IPS DF 6.9 (cell line): ENCODE results near the gene VPS13D.
"Not testable (repeated sequence)": the region's sequence is repeated elsewhere in the genome, so short reads cannot be mapped to it uniquely, and the experiment has no call there.

Experiments used
- DNase-seq: peaks from one replicate; pipeline ENCODE4 v3.0.0-alpha.2; 2013; ENCODE audit warnings: low read depth, low spot score
- H3K27ac ChIP-seq: one replicate; pipeline ENCODE4 v1.5.1; 2013; ENCODE audit warnings: low read length, control low read depth
- H3K27me3 ChIP-seq: 2 replicates; pipeline ENCODE4 v1.6.1; 2013; ENCODE audit warnings: mild to moderate bottlenecking, low read length; ENCODE audit not compliant: control insufficient read depth, insufficient read depth
- H3K36me3 ChIP-seq: 2 replicates; pipeline ENCODE4 v1.6.1; 2013; ENCODE audit warnings: low read length; ENCODE audit not compliant: control insufficient read depth, insufficient read depth
- H3K4me1 ChIP-seq: 2 replicates; pipeline ENCODE4 v1.6.1; 2013; ENCODE audit warnings: low read length; ENCODE audit not compliant: control insufficient read depth, insufficient read depth
- H3K4me3 ChIP-seq: 2 replicates; pipeline ENCODE4 v1.5.1; 2013; ENCODE audit warnings: mild to moderate bottlenecking, low read length
- H3K9me3 ChIP-seq: 2 replicates; pipeline ENCODE4 v1.6.1; 2013; ENCODE audit warnings: low read length, inconsistent platforms; ENCODE audit not compliant: control insufficient read depth, insufficient read depth
- WGBS: extraction: QIAGEN DNeasy Blood & Tissue Kit; methylation state at CpG from one replicate; pipeline ENCODE4 v1.1.7; 2013; ENCODE audit warnings: mixed read lengths, missing lambda C conversion rate; ENCODE audit not compliant: insufficient read length, insufficient coverage; 5-methylcytosine and 5-hydroxymethylcytosine counted together

Gene VPS13D

GRCh38 chr1:12530462-12531178, 300.8 kb downstream of the VPS13D start:
- Histone ChIP-seq H3K9me3 (no peaks in the 10 kb centered on the region), H3K27me3 (no peaks in the 10 kb centered on the region), H3K36me3 (no peaks in the 10 kb centered on the region), H3K4me1 (peaks cover 1% of the 10 kb centered on the region; the same call in 1 of the 2 replicates), H3K4me3 (no peak overlapping the region), H3K27ac (no peak overlapping the region)
- no CpG with 5 or more reads among the region's 11 CpGs for WGBS
- no peak for DNase-seq

GRCh38 chr1:12531179-12531499, 301.3 kb downstream of the VPS13D start:
- peaks cover 1% of the 10 kb centered on the region; the same call in 1 of the 2 replicates for H3K4me1 ChIP-seq
- no peak overlapping the region for H3K27ac ChIP-seq
- no peaks in the 10 kb centered on the region for H3K27me3 ChIP-seq
- H3K9me3 ChIP-seq: no peaks in the 10 kb centered on the region
- WGBS: no CpG with 5 or more reads among the region's 1 CpG
- H3K4me3 ChIP-seq: no peak overlapping the region
- no peak for DNase-seq
- no peaks in the 10 kb centered on the region for H3K36me3 ChIP-seq

- Histone ChIP-seq H3K27ac (no peak overlapping the region), H3K4me3 (no peak overlapping the region), H3K4me1 (no peaks in the 10 kb centered on the region), H3K27me3 (no peaks in the 10 kb centered on the region), H3K36me3 (no peaks in the 10 kb centered on the region), H3K9me3 (no peaks in the 10 kb centered on the region)
- no peak for DNase-seq
- no CpG with 5 or more reads among the region's 19 CpGs for WGBS
These were observed 302.8 kb downstream of the VPS13D start for GRCh38 chr1:12532405-12533315.

- no peaks in the 10 kb centered on the region for H3K9me3 ChIP-seq
- no peak overlapping the region for H3K4me3 ChIP-seq
- peaks cover 1% of the 10 kb centered on the region for H3K4me1 ChIP-seq
- H3K27me3 ChIP-seq: no peaks in the 10 kb centered on the region
- H3K36me3 ChIP-seq: no peaks in the 10 kb centered on the region
- DNase-seq: no peak
- no peak overlapping the region for H3K27ac ChIP-seq
- no CpG with 5 or more reads among the region's 1 CpG for WGBS
These were observed 306.3 kb downstream of the VPS13D start for GRCh38 chr1:12536023-12536639.

- Histone ChIP-seq H3K4me1 (peaks cover 1% of the 10 kb centered on the region), H3K9me3 (no peaks in the 10 kb centered on the region), H3K27me3 (no peaks in the 10 kb centered on the region), H3K27ac (no peak overlapping the region), H3K4me3 (no peak overlapping the region), H3K36me3 (no peaks in the 10 kb centered on the region)
- no peak for DNase-seq
- 100% methylated on average over 1 of the region's 4 CpGs for WGBS
These were observed 307.5 kb downstream of the VPS13D start for GRCh38 chr1:12537294-12537693.

- Histone ChIP-seq H3K4me3 (no peak overlapping the region), H3K27ac (no peak overlapping the region), H3K4me1 (peaks cover 1% of the 10 kb centered on the region), H3K27me3 (no peaks in the 10 kb centered on the region), H3K36me3 (no peaks in the 10 kb centered on the region), H3K9me3 (no peaks in the 10 kb centered on the region)
- no CpG with 5 or more reads among the region's 3 CpGs for WGBS
- DNase-seq: no peak
These were observed 308.2 kb downstream of the VPS13D start for GRCh38 chr1:12537906-12538461.

GRCh38 chr1:12538536-12538935, 308.7 kb downstream of the VPS13D start:
- WGBS: no CpG with 5 or more reads among the region's 3 CpGs
- not testable (repeated sequence) for H3K4me1 ChIP-seq, H3K4me3 ChIP-seq, H3K9me3 ChIP-seq, H3K27me3 ChIP-seq, H3K27ac ChIP-seq, H3K36me3 ChIP-seq, DNase-seq

GRCh38 chr1:12539320-12539704, 309.5 kb downstream of the VPS13D start:
- WGBS: no CpG with 5 or more reads among the region's 2 CpGs
- Histone ChIP-seq H3K27me3 (no peaks in the 10 kb centered on the region), H3K4me3 (no peak overlapping the region), H3K27ac (no peak overlapping the region), H3K36me3 (no peaks in the 10 kb centered on the region), H3K9me3 (no peaks in the 10 kb centered on the region), H3K4me1 (peaks cover 1% of the 10 kb centered on the region)
- no peak for DNase-seq

GRCh38 chr1:12539705-12540579, 310.1 kb downstream of the VPS13D start:
- no peaks in the 10 kb centered on the region for H3K9me3 ChIP-seq
- no peaks in the 10 kb centered on the region for H3K27me3 ChIP-seq
- no peak for DNase-seq
- H3K4me1 ChIP-seq: peaks cover 1% of the 10 kb centered on the region
- H3K4me3 ChIP-seq: peak overlapping the region; percentile 9; the same call in 1 of the 2 replicates
- H3K27ac ChIP-seq: no peak overlapping the region
- no CpG with 5 or more reads among the region's 34 CpGs for WGBS
- H3K36me3 ChIP-seq: no peaks in the 10 kb centered on the region
